Measurements from ENCODE around the gene MST1. TPM values are rescaled to one million over a fixed set of nuclear protein-coding genes. Genes with fewer than 3 reads are reported as not detected.

MST1 gene
- total RNA-seq, 1 donor from 2014 or later = 10.9 TPM

GRCh38 chr3:49641921-49642707 is 47.2 kb downstream of the MST1 start:
- intact Hi-C loops (cut with micrococcal nuclease) = no loop called here

GRCh38 chr3:49641292-49641691 is 48.0 kb downstream of the MST1 start:
- intact Hi-C loops (cut with micrococcal nuclease) = no loop called here

- intact Hi-C loops (cut with micrococcal nuclease) = no loop called here
Observed at GRCh38 chr3:49639551-49639950, 49.7 kb downstream of the MST1 start.

GRCh38 chr3:49638445-49638844 is 50.8 kb downstream of the MST1 start:
- intact Hi-C loops (cut with micrococcal nuclease) = no loop called here

- intact Hi-C loops (cut with micrococcal nuclease) = no loop called here
Observed at GRCh38 chr3:49636883-49637609, 52.2 kb downstream of the MST1 start.

- intact Hi-C loops (cut with micrococcal nuclease) = no loop called here
Observed at GRCh38 chr3:49634736-49635135, 54.5 kb downstream of the MST1 start.

Other genes with a start within 250 kb of the MST1 start
- 19.2 and 22.4 TPM in 2 replicates for gene DAG1, start 219.2 kb downstream of the MST1 start, total RNA-seq
- 0.10 and 0.12 TPM in 2 replicates for gene BSN, start 135.0 kb downstream of the MST1 start, total RNA-seq
- gene APEH, start 15.1 kb downstream of the MST1 start, total RNA-seq = 90.1 and 91.4 TPM in 2 replicates
- gene RNF123, start 83 bp upstream of the MST1 start, total RNA-seq = 57.9 and 60.0 TPM in 2 replicates
- 0.51 and 0.98 TPM in 2 replicates for gene AMIGO3, start 30.2 kb upstream of the MST1 start, total RNA-seq
- 61.8 and 62.8 TPM in 2 replicates for gene GMPPB, start 34.5 kb upstream of the MST1 start, total RNA-seq
- gene IP6K1, start 97.1 kb upstream of the MST1 start, total RNA-seq = 42.6 and 47.2 TPM in 2 replicates
- gene CDHR4, start 110.4 kb upstream of the MST1 start, total RNA-seq = 0.20 and 0.22 TPM in 2 replicates
- gene INKA1, start 113.8 kb upstream of the MST1 start, total RNA-seq = 0.27 and 0.73 TPM in 2 replicates
- 272 and 275 TPM in 2 replicates for gene UBA7, start 124.5 kb upstream of the MST1 start, total RNA-seq
- gene TRAIP, start 167.1 kb upstream of the MST1 start, total RNA-seq = 20.6 and 25.1 TPM in 2 replicates
- gene CAMKV, start 180.4 kb upstream of the MST1 start, total RNA-seq = not detected in 2 replicates
- 3.7 and 4.8 TPM in 2 replicates for gene MST1R, start 214.4 kb upstream of the MST1 start, total RNA-seq
- gene MON1A, start 240.3 kb upstream of the MST1 start, total RNA-seq = 13.7 and 15.3 TPM in 2 replicates

Data from T-helper 1 cell treated with Interleukin-12 subunit alpha and Interleukin-12 subunit beta and Interleukin-4 antibody, amounts not matched to agents 30 ng/mL and 1 ng/mL, for 36 hours (primary cell).